SK-N-SH treated with all-trans-retinoic acid at 6 μM for 48 hours (cell line): ENCODE data around the gene ZXDC.

Experiments used
- ATAC-seq: fragments of 200-7000 bp; cut with Tn5 transposase; 3 replicates; pipeline ENCODE4 v1.9.1; 2020; ENCODE audit warnings: mild to moderate bottlenecking, moderate library complexity
- ARNTL ChIP-seq: fragments of 450-650 bp; formaldehyde crosslinking; IDR thresholded peaks from 2 replicates; pipeline ENCODE4 v1.5.0; 2020; ENCODE audit warnings: low read depth, mild to moderate bottlenecking, moderate library complexity, borderline replicate concordance
- BACH2 ChIP-seq: fragments of 250-450 bp; sonication (Bioruptor Pico); IDR thresholded peaks from 2 replicates; pipeline ENCODE4 v1.9.0; 2021; ENCODE audit warnings: mild to moderate bottlenecking, borderline replicate concordance
- CSDC2 ChIP-seq: fragments of 250-450 bp; sonication (Bioruptor Pico); IDR thresholded peaks from 2 replicates; pipeline ENCODE4 v1.5.0; 2020; ENCODE audit warnings: mild to moderate bottlenecking, moderate library complexity
- ESRRG ChIP-seq: fragments of 250-450 bp; sonication (Bioruptor Pico); IDR thresholded peaks from 2 replicates; pipeline ENCODE4 v1.6.1; 2021; ENCODE audit warnings: mild to moderate bottlenecking
- GLIS3 ChIP-seq: fragments of 250-450 bp; sonication (Bioruptor Pico); IDR thresholded peaks from 2 replicates; pipeline ENCODE4 v1.5.0; 2020; ENCODE audit warnings: mild to moderate bottlenecking, moderate library complexity
- OSR1 ChIP-seq: fragments of 250-450 bp; sonication (Bioruptor Pico); IDR thresholded peaks from 2 replicates; pipeline ENCODE4 v1.8.0; 2022; ENCODE audit warnings: moderate library complexity, mild to moderate bottlenecking, inconsistent platforms
- PPARA ChIP-seq: fragments of 250-450 bp; sonication (Bioruptor Pico); IDR thresholded peaks from 2 replicates; pipeline ENCODE4 v1.5.0; 2020; ENCODE audit warnings: mild to moderate bottlenecking, borderline replicate concordance
- SNAI2 ChIP-seq: fragments of 250-450 bp; sonication (Bioruptor Pico); IDR thresholded peaks from 2 replicates; pipeline ENCODE4 v1.5.0; 2020; ENCODE audit warnings: mild to moderate bottlenecking, moderate library complexity
- TCF4 ChIP-seq: fragments of 250-450 bp; sonication (Bioruptor Pico); IDR thresholded peaks from 2 replicates; pipeline ENCODE4 v1.8.0; 2021; ENCODE audit warnings: mild to moderate bottlenecking, moderate library complexity, borderline replicate concordance
- TOX ChIP-seq: fragments of 250-450 bp; sonication (Bioruptor Pico); IDR thresholded peaks from 2 replicates; pipeline ENCODE4 v1.8.0; 2021; ENCODE audit warnings: mild to moderate bottlenecking, moderate library complexity, borderline replicate concordance
- TSHZ2 ChIP-seq: fragments of 250-450 bp; sonication (Bioruptor Pico); IDR thresholded peaks from 2 replicates; pipeline ENCODE4 v1.5.0; 2020; ENCODE audit warnings: mild to moderate bottlenecking, moderate library complexity
- ZC3H10 ChIP-seq: fragments of 250-450 bp; sonication (Bioruptor Pico); IDR thresholded peaks from 2 replicates; pipeline ENCODE4 v1.5.1; 2021; ENCODE audit warnings: mild to moderate bottlenecking, moderate library complexity
- ZFP3 ChIP-seq: fragments of 250-450 bp; sonication (Bioruptor Pico); IDR thresholded peaks from 2 replicates; pipeline ENCODE4 v1.5.0; 2020; ENCODE audit warnings: mild to moderate bottlenecking, moderate library complexity
- ZFP30 ChIP-seq: fragments of 450-650 bp; formaldehyde crosslinking; IDR thresholded peaks from 2 replicates; pipeline ENCODE4 v1.5.0; 2022; ENCODE audit warnings: mild to moderate bottlenecking, moderate library complexity
- ZNF565 ChIP-seq: fragments of 450-650 bp; formaldehyde crosslinking; conservative IDR thresholded peaks from 2 replicates; pipeline ENCODE4 v1.5.0; 2020; ENCODE audit warnings: low read depth, mild to moderate bottlenecking, moderate library complexity
- ZNF70 ChIP-seq: fragments of 450-650 bp; formaldehyde crosslinking; IDR thresholded peaks from 2 replicates; pipeline ENCODE4 v1.5.0; 2020; ENCODE audit warnings: mild to moderate bottlenecking, moderate library complexity
- ZNF8 ChIP-seq: fragments of 450-650 bp; formaldehyde crosslinking; IDR thresholded peaks from 2 replicates; pipeline ENCODE4 v1.5.0; 2020; ENCODE audit warnings: mild to moderate bottlenecking, moderate library complexity
- TF ChIP-seq, protein P1 (sequence below): fragments of 250-450 bp; sonication (Bioruptor Pico); IDR thresholded peaks from 2 replicates; pipeline ENCODE4 v1.5.1; 2021; ENCODE audit warnings: mild to moderate bottlenecking, moderate library complexity
- TF ChIP-seq, protein P2 (sequence below): fragments of 250-450 bp; sonication (Bioruptor Pico); IDR thresholded peaks from 2 replicates; pipeline ENCODE4 v1.5.1; 2020; ENCODE audit warnings: low read depth, mild to moderate bottlenecking, moderate library complexity
- TF ChIP-seq, protein P3 (sequence below): fragments of 250-450 bp; sonication (Bioruptor Pico); IDR thresholded peaks from 2 replicates; pipeline ENCODE4 v1.8.0; 2020; ENCODE audit warnings: mild to moderate bottlenecking, moderate library complexity, borderline replicate concordance

The ZXDC gene

DNA sequence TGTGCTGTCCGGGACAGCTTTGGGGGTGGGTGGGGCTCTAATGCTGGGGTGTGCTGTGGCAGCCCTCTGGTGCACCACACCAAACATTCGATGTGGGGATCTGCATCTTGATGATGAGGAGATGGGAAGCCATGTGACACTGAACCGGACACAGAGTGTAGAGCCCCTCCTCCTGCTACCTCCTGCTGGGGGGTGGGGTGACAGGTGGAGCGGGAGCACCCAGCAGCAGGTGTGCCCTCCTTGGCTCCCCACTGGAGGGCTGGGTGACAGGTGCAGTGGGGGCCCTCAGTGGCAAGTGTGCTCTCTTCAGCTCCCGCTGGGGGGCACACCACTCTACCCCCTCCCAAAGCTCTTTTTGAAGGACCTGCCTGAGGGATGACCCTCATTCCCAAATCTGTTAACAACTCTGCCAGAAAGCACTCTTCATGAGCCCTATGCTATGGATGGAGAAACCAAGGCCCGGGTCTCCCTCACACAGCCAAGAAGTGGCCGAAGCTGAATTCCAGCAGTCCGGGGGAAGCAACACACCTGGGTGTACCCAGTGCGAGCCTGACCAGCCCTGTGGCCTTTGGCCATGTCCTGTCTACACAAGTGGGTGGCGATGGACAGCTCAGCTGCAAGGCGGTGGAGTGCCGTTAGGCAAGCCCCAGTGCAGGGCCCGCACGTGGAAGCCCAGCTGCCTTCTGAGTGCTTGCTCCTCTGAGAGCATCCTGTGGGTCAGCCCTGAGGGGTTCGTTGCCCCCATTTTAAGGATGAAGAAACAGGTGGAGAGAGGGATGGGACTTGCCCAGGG lies 42.5 kb upstream of the ZXDC start:
- no peak for ATAC-seq

GRCh38 chr3:126517291-126517951 lies 41.7 kb upstream of the ZXDC start, which contains the start of gene UROC1:
TSS of gene UROC1 (minus strand) at chr3:126517773. CDS start at chr3:126517719, 54 bp downstream.
- ATAC-seq = no peak
- TF ChIP-seq ZNF8 (CRISPR knock-in tag) (no peak), SNAI2 (CRISPR knock-in tag) (no peak), ZFP30 (CRISPR knock-in tag) (no peak), ARNTL (CRISPR knock-in tag) (no peak), ZNF70 (CRISPR knock-in tag) (no peak), PPARA (CRISPR knock-in tag) (no peak), ZNF565 (CRISPR knock-in tag) (no peak), TOX (CRISPR knock-in tag) (no peak), BACH2 (CRISPR knock-in tag) (no peak)
- TF ChIP-seq, protein P1, sequence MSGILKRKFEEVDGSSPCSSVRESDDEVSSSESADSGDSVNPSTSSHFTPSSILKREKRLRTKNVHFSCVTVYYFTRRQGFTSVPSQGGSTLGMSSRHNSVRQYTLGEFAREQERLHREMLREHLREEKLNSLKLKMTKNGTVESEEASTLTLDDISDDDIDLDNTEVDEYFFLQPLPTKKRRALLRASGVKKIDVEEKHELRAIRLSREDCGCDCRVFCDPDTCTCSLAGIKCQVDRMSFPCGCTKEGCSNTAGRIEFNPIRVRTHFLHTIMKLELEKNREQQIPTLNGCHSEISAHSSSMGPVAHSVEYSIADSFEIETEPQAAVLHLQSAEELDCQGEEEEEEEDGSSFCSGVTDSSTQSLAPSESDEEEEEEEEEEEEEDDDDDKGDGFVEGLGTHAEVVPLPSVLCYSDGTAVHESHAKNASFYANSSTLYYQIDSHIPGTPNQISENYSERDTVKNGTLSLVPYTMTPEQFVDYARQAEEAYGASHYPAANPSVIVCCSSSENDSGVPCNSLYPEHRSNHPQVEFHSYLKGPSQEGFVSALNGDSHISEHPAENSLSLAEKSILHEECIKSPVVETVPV (CRISPR knock-in tag) = no peak

More for the DNA sequence above, 42.5 kb upstream of the ZXDC start:
- no peak for TF ChIP-seq ARNTL (CRISPR knock-in tag)
- TF ChIP-seq, protein P1 (CRISPR knock-in tag) = no peak
- TF ChIP-seq ZFP3 = no peak

GRCh38 chr3:126516936-126517290 lies 41.2 kb upstream of the ZXDC start:
- ATAC-seq = no peak
- TF ChIP-seq PPARA (CRISPR knock-in tag) (no peak), ZC3H10 (CRISPR knock-in tag) (no peak), ZFP30 (CRISPR knock-in tag) (no peak), ZNF8 (CRISPR knock-in tag) (no peak), TCF4 (no peak), ESRRG (CRISPR knock-in tag) (no peak), ZNF565 (CRISPR knock-in tag) (no peak), GLIS3 (CRISPR knock-in tag) (no peak), CSDC2 (CRISPR knock-in tag) (no peak), BACH2 (CRISPR knock-in tag) (no peak)
- TF ChIP-seq, protein P1 (CRISPR knock-in tag) = no peak

- TF ChIP-seq ZNF565 (CRISPR knock-in tag) (no peak), TSHZ2 (no peak), ZFP3 (no peak), GLIS3 (CRISPR knock-in tag) (no peak), ESRRG (CRISPR knock-in tag) (no peak), CSDC2 (CRISPR knock-in tag) (no peak), TOX (CRISPR knock-in tag) (no peak), TCF4 (no peak), OSR1 (CRISPR knock-in tag) (no peak), ZFP30 (CRISPR knock-in tag) (no peak)
- TF ChIP-seq, protein P2, sequence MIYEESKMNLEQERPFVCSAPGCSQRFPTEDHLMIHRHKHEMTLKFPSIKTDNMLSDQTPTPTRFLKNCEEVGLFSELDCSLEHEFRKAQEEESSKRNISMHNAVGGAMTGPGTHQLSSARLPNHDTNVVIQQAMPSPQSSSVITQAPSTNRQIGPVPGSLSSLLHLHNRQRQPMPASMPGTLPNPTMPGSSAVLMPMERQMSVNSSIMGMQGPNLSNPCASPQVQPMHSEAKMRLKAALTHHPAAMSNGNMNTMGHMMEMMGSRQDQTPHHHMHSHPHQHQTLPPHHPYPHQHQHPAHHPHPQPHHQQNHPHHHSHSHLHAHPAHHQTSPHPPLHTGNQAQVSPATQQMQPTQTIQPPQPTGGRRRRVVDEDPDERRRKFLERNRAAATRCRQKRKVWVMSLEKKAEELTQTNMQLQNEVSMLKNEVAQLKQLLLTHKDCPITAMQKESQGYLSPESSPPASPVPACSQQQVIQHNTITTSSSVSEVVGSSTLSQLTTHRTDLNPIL (CRISPR knock-in tag) = no peak
- TF ChIP-seq, protein P3, sequence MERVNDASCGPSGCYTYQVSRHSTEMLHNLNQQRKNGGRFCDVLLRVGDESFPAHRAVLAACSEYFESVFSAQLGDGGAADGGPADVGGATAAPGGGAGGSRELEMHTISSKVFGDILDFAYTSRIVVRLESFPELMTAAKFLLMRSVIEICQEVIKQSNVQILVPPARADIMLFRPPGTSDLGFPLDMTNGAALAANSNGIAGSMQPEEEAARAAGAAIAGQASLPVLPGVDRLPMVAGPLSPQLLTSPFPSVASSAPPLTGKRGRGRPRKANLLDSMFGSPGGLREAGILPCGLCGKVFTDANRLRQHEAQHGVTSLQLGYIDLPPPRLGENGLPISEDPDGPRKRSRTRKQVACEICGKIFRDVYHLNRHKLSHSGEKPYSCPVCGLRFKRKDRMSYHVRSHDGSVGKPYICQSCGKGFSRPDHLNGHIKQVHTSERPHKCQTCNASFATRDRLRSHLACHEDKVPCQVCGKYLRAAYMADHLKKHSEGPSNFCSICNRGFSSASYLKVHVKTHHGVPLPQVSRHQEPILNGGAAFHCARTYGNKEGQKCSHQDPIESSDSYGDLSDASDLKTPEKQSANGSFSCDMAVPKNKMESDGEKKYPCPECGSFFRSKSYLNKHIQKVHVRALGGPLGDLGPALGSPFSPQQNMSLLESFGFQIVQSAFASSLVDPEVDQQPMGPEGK (CRISPR knock-in tag) = no peak
- no peak for ATAC-seq
These were observed 40.7 kb upstream of the ZXDC start for GRCh38 chr3:126516152-126516935.
